HEK293T (cell line): ENCODE results near the gene CUL3.
A peak's percentile ranks its signal among the peaks of the same experiment; 100 is the strongest.

Source experiments
- CTCF ChIA-PET: fragments of 350-600 bp; formaldehyde crosslinking; extraction: SDS; loops from one replicate; lab custom pipeline; 2021; ENCODE audit warnings: antibody characterized with exemption, inconsistent platforms; lab: Yijun Ruan, JAX
- POLR2A ChIA-PET: fragments of 350-600 bp; formaldehyde crosslinking; extraction: SDS; loops from one replicate; lab custom pipeline; 2020; ENCODE audit warnings: antibody characterized with exemption, inconsistent platforms; lab: Yijun Ruan, JAX
- DNase-seq: peaks from one replicate; pipeline ENCODE4 v3.0.0; 2012; ENCODE audit warnings: mixed read lengths; ENCODE audit errors: extremely low spot score
- ARNT ChIP-seq: fragments of 450-650 bp; IDR thresholded peaks from 2 replicates; pipeline ENCODE4 v1.6.1; 2017; ENCODE audit warnings: mild to moderate bottlenecking
- BHLHE40 ChIP-seq: fragments of 450-650 bp; IDR thresholded peaks from 2 replicates; pipeline ENCODE4 v1.6.1; 2016; ENCODE audit warnings: mild to moderate bottlenecking, moderate library complexity, borderline replicate concordance
- CTBP1 ChIP-seq: fragments of 450-650 bp; IDR thresholded peaks from 2 replicates; pipeline ENCODE4 v1.6.1; 2016; ENCODE audit warnings: borderline replicate concordance
- ELF4 ChIP-seq: fragments of 450-650 bp; IDR thresholded peaks from 2 replicates; pipeline ENCODE4 v1.6.1; 2017; ENCODE audit warnings: antibody characterized with exemption
- FOXA1 ChIP-seq: fragments of 450-650 bp; IDR thresholded peaks from 2 replicates; pipeline ENCODE4 v1.6.1; 2016; ENCODE audit warnings: mild to moderate bottlenecking
- FOXK2 ChIP-seq: fragments of 450-650 bp; IDR thresholded peaks from 2 replicates; pipeline ENCODE4 v1.6.1; 2016; ENCODE audit warnings: mild to moderate bottlenecking
- FOXM1 ChIP-seq: fragments of 450-650 bp; IDR thresholded peaks from 2 replicates; pipeline ENCODE4 v1.6.1; 2017; ENCODE audit warnings: mild to moderate bottlenecking, borderline replicate concordance
- HDGF ChIP-seq: fragments of 450-650 bp; IDR thresholded peaks from 2 replicates; pipeline ENCODE4 v1.6.1; 2017; ENCODE audit warnings: antibody characterized with exemption, borderline replicate concordance
- L3MBTL2 ChIP-seq: fragments of 450-650 bp; conservative IDR thresholded peaks from 2 replicates; pipeline ENCODE4 v1.6.1; 2016; ENCODE audit warnings: mild to moderate bottlenecking
- LEF1 ChIP-seq: fragments of 450-650 bp; IDR thresholded peaks from 2 replicates; pipeline ENCODE4 v1.6.1; 2017; ENCODE audit warnings: mild to moderate bottlenecking, borderline replicate concordance
- NFRKB ChIP-seq: fragments of 450-650 bp; IDR thresholded peaks from 2 replicates; pipeline ENCODE4 v1.6.1; 2016; ENCODE audit warnings: mild to moderate bottlenecking, moderate library complexity
- PKNOX1 ChIP-seq: fragments of 450-650 bp; IDR thresholded peaks from 2 replicates; pipeline ENCODE4 v1.6.1; 2016
- SP1 ChIP-seq: fragments of 450-650 bp; IDR thresholded peaks from 2 replicates; pipeline ENCODE4 v1.6.1; 2017
- SUZ12 ChIP-seq: fragments of 450-650 bp; IDR thresholded peaks from 2 replicates; pipeline ENCODE4 v1.6.1; 2016; ENCODE audit warnings: mild to moderate bottlenecking
- TARDBP ChIP-seq: fragments of 450-650 bp; IDR thresholded peaks from 2 replicates; pipeline ENCODE4 v1.6.1; 2016
- ZNF384 ChIP-seq: fragments of 450-650 bp; IDR thresholded peaks from 2 replicates; pipeline ENCODE4 v1.6.1; 2016

CUL3 gene

GRCh38 chr2:224572338-224572737 is 12.8 kb downstream of the CUL3 start:
- ChIA-PET CTCF (no interaction called here), POLR2A (no interaction called here)
- no peak for DNase-seq
- TF ChIP-seq FOXK2 (no peak), NFRKB (no peak)

GRCh38 chr2:224570328-224570993 is 14.7 kb downstream of the CUL3 start:
- DNase-seq, result no peak
- CTCF ChIA-PET, result no interaction called here
- POLR2A ChIA-PET, result no interaction called here
- TF ChIP-seq NFRKB (no peak), SP1 (no peak), ARNT (no peak), CTBP1 (no peak), BHLHE40 (no peak), FOXK2 (no peak), LEF1 (no peak), HDGF (no peak), SUZ12 (no peak), ZNF384 (no peak), L3MBTL2 (no peak), PKNOX1 (no peak)

GRCh38 chr2:224569654-224570053 is 15.5 kb downstream of the CUL3 start:
- no peak for DNase-seq
- ChIA-PET CTCF (no interaction called here), POLR2A (no interaction called here)
- TF ChIP-seq L3MBTL2 (no peak), CTBP1 (no peak), SP1 (no peak), TARDBP (no peak), PKNOX1 (no peak), ZNF384 (no peak), NFRKB (no peak), FOXK2 (no peak), HDGF (no peak), SUZ12 (no peak), ARNT (no peak), FOXA1 (no peak), ELF4 (no peak), BHLHE40 (no peak), FOXM1 (no peak)

GRCh38 chr2:224565452-224566035 is 19.6 kb downstream of the CUL3 start:
- CTCF ChIA-PET, result no interaction called here

GRCh38 chr2:224563537-224563936 is 21.6 kb downstream of the CUL3 start:
- DNase-seq, result no peak
- TF ChIP-seq FOXA1 (no peak), BHLHE40 (no peak), ELF4 (no peak), HDGF (no peak), FOXK2 (no peak), PKNOX1 (no peak), TARDBP (no peak), ZNF384 (no peak), FOXM1 (no peak), LEF1 (no peak), ARNT (no peak), L3MBTL2 (no peak), NFRKB (no peak), CTBP1 (no peak), SP1 (no peak), SUZ12 (no peak)
- POLR2A ChIA-PET, result no interaction called here
- CTCF ChIA-PET, result no interaction called here

More at GRCh38 chr2:224565452-224566035, 19.6 kb downstream of the CUL3 start:
- no peak for TF ChIP-seq SUZ12
- no peak for TF ChIP-seq FOXM1
- TF ChIP-seq PKNOX1, result no peak
- no peak for TF ChIP-seq BHLHE40
- TF ChIP-seq ARNT, result no peak
- TF ChIP-seq LEF1, result no peak
- TF ChIP-seq CTBP1, result no peak
- no peak for TF ChIP-seq TARDBP
- no peak for TF ChIP-seq SP1
- TF ChIP-seq ZNF384, result no peak
- no peak for TF ChIP-seq ELF4
- no peak for TF ChIP-seq FOXA1
- no peak for TF ChIP-seq FOXK2
- DNase-seq, result no peak
- POLR2A ChIA-PET, result interaction anchor here (0.8 kb wide), 1 partner anchor 20 kb away, joined by 3 read pairs; the partner anchor contains the start of gene CUL3

GRCh38 chr2:224562831-224563230 is 22.3 kb downstream of the CUL3 start:
- CTCF ChIA-PET, result no interaction called here
- TF ChIP-seq PKNOX1, result peak; percentile 93
- TF ChIP-seq CTBP1, result peak; percentile 79
- no peak for TF ChIP-seq SUZ12
- DNase-seq, result peak; percentile 18
- POLR2A ChIA-PET, result no interaction called here
